ENCODE measurements around the gene DALRD3.

Gene DALRD3

DNA sequence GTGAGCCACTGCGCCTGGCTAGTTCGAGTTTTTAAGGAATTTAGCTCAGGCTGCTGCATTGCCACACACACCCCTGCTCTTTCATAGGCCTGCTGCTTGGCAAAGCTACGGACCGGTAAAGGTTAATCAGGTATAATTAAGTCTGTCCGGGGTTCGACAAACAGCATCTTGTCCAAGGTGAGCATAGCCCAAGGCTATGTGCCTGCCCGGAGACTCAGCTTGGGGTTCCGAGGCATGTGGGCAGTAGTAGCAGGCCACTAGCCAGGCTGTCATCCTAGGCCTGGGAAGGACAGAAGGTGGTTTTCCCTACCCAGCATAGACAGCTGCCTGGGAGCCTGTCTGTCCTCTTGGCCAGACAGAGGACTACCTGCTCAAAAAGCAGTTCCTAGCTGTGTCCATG lies 21.7 kb downstream of the DALRD3 start:
- Histone ChIP-seq H3K14ac (ENCODE audit: low read length in 2 of 2) (no peak overlapping the region), H3K4ac (ENCODE audit: low read depth in 1 of 2, low read length in 2 of 2) (no peak overlapping the region), H3K18ac (ENCODE audit: low read depth in 1 of 2, low read length in 2 of 2) (no peak overlapping the region), H2BK15ac (ENCODE audit: low read depth, poor library complexity, severe bottlenecking) (no peak overlapping the region), H3K27me3 (ENCODE audit: control insufficient read depth in 1 of 2, insufficient read depth in 1 of 2, low read length in 2 of 2) (no peaks in the 10 kb centered on the region), H3K9ac (ENCODE audit: low read length) (no peak overlapping the region), H2AK5ac (ENCODE audit: low read length, severe bottlenecking) (no peak overlapping the region), H3K4me2 (ENCODE audit: low read length, poor library complexity, severe bottlenecking) (no peak overlapping the region), H3K36me3 (ENCODE audit: control insufficient read depth in 1 of 2, insufficient read depth in 2 of 2, low read depth in 1 of 2, low read length in 2 of 2) (peaks cover 16 to 26% of the 10 kb centered on the region in 2 experiments), H3K79me1 (replicated peaks; ENCODE audit: low read length, poor library complexity, severe bottlenecking) (peaks cover 28% of the 10 kb centered on the region), H2BK5ac (ENCODE audit: low read depth, low read length, poor library complexity, severe bottlenecking) (no peak overlapping the region), H2BK12ac (ENCODE audit: low read length in 2 of 2) (no peak overlapping the region), H3K4me1 (ENCODE audit: control insufficient read depth, insufficient read depth, low read depth, low read length) (peaks cover 12% of the 10 kb centered on the region), H3K27ac (ENCODE audit: low read length, poor library complexity, severe bottlenecking) (no peak overlapping the region), H4K8ac (ENCODE audit: low read length) (no peak overlapping the region), H3K9me3 (ENCODE audit: control insufficient read depth, low read length) (no peaks in the 10 kb centered on the region), H3K4me3 (ENCODE audit: insufficient read depth in 1 of 2, low read depth in 1 of 2, low read length in 2 of 2) (no peak overlapping the region), H4K91ac (ENCODE audit: low read length) (no peak overlapping the region), H2AFZ (ENCODE audit: low read depth, low read length) (no peak overlapping the region), H2BK120ac (ENCODE audit: low read depth, low read length) (no peak overlapping the region), H3K23ac (ENCODE audit: low read length in 2 of 2) (no peak overlapping the region)
- DNase-seq: no peak
- 98% methylated on average over 8 of the region's 8 CpGs for WGBS

DNA sequence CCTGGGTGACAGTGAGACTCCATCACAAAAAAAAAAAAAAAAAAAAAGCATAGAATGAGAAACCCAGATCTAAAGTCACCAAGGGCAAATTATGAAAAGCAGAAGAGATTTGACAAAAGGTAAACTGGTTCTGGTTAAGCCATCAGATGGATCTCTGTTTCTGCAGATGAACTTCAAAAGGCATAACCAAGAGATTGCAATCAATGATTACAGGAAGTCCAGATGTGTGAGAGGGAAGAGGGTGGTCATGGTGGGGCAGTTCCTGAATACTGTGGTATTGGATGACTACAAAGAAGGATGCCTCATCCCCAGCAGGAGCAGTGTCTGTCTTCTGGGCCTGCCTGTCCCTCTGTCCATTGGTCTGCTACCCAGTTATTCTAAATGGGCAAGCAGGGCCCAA lies 24.5 kb downstream of the DALRD3 start:
- H4K91ac ChIP-seq (ENCODE audit: low read length): no peak overlapping the region
- peaks cover 26% of the 10 kb centered on the region for H3K4me1 ChIP-seq (ENCODE audit: control insufficient read depth, insufficient read depth, low read depth, low read length)
- H2BK12ac ChIP-seq (ENCODE audit: low read length in 2 of 2): no peak overlapping the region
- no peak overlapping the region for H2BK120ac ChIP-seq (ENCODE audit: low read depth, low read length)
- no peak overlapping the region for H3K27ac ChIP-seq (ENCODE audit: low read length, poor library complexity, severe bottlenecking)
- peaks cover 40% of the 10 kb centered on the region for H3K79me1 ChIP-seq (replicated peaks; ENCODE audit: low read length, poor library complexity, severe bottlenecking)
- no peak overlapping the region for H2AK5ac ChIP-seq (ENCODE audit: low read length, severe bottlenecking)
- H3K23ac ChIP-seq (ENCODE audit: low read length in 2 of 2): no peak overlapping the region
- no peak overlapping the region for H3K4ac ChIP-seq (ENCODE audit: low read depth in 1 of 2, low read length in 2 of 2)
- H2BK5ac ChIP-seq (ENCODE audit: low read depth, low read length, poor library complexity, severe bottlenecking): no peak overlapping the region
- no peak overlapping the region for H2BK15ac ChIP-seq (ENCODE audit: low read depth, poor library complexity, severe bottlenecking)
- no peak overlapping the region for H3K18ac ChIP-seq (ENCODE audit: low read depth in 1 of 2, low read length in 2 of 2)
- H3K36me3 ChIP-seq (ENCODE audit: control insufficient read depth in 1 of 2, insufficient read depth in 2 of 2, low read depth in 1 of 2, low read length in 2 of 2): peaks cover 16 to 25% of the 10 kb centered on the region in 2 experiments
- no peak for DNase-seq
- H3K14ac ChIP-seq (ENCODE audit: low read length in 2 of 2): no peak overlapping the region
- H4K8ac ChIP-seq (ENCODE audit: low read length): no peak overlapping the region
- no peak overlapping the region for H3K4me3 ChIP-seq (ENCODE audit: insufficient read depth in 1 of 2, low read depth in 1 of 2, low read length in 2 of 2)
- no peak overlapping the region for H3K4me2 ChIP-seq (ENCODE audit: low read length, poor library complexity, severe bottlenecking)
- no peak overlapping the region for H2AFZ ChIP-seq (ENCODE audit: low read depth, low read length)
- no peaks in the 10 kb centered on the region for H3K9me3 ChIP-seq (ENCODE audit: control insufficient read depth, low read length)
- no peak overlapping the region for H3K9ac ChIP-seq (ENCODE audit: low read length)
- no peaks in the 10 kb centered on the region for H3K27me3 ChIP-seq (ENCODE audit: control insufficient read depth in 1 of 2, insufficient read depth in 1 of 2, low read length in 2 of 2)

DNA sequence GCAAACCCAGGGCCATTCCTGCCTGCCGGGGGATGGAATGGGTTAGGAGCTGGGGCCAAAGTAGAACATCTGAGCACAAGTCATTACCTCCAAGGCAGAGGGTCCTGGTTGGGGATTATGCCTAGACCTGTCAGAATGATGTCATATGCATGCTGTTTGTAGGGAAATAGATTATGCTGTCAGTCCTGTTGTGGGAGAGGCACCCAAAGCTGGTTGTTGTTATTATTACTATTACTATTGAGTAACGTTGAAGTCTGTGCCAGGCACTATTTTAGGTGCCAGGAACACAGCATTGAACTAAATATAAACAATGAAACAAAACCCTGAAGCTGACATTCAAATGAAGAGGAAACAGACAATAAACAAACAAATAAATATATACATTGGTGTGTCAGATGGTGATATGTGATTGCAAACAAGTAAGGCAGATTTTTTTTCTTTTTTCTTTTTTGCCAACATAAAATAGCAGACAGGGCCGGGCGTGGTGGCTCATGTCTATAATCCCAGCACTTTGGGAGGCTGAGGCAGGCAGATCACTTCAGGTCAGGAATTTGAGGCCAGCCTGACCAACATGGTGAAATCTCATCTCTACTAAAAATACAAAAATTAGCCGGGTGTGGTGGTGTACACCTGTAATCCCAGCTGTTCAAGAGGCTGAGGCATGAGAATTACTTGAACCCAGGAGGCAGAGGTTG lies 26.4 kb downstream of the DALRD3 start:
- H4K8ac ChIP-seq (ENCODE audit: low read length): no peak overlapping the region
- no peak overlapping the region for H2BK12ac ChIP-seq (ENCODE audit: low read length in 2 of 2)
- no peak overlapping the region for H3K23ac ChIP-seq (ENCODE audit: low read length in 2 of 2)
- no peaks in the 10 kb centered on the region for H3K9me3 ChIP-seq (ENCODE audit: control insufficient read depth, low read length)
- no peak overlapping the region for H3K4me2 ChIP-seq (ENCODE audit: low read length, poor library complexity, severe bottlenecking)
- peak overlapping the region in 1 of 2 experiments; percentile 6 for H3K14ac ChIP-seq (ENCODE audit: low read length in 2 of 2)
- H3K27me3 ChIP-seq (ENCODE audit: control insufficient read depth in 1 of 2, insufficient read depth in 1 of 2, low read length in 2 of 2): no peaks in the 10 kb centered on the region
- H3K36me3 ChIP-seq (ENCODE audit: control insufficient read depth in 1 of 2, insufficient read depth in 2 of 2, low read depth in 1 of 2, low read length in 2 of 2): peaks cover 16 to 18% of the 10 kb centered on the region in 2 experiments
- H2BK5ac ChIP-seq (ENCODE audit: low read depth, low read length, poor library complexity, severe bottlenecking): no peak overlapping the region
- peaks cover 31% of the 10 kb centered on the region for H3K79me1 ChIP-seq (replicated peaks; ENCODE audit: low read length, poor library complexity, severe bottlenecking)
- H2BK15ac ChIP-seq (ENCODE audit: low read depth, poor library complexity, severe bottlenecking): no peak overlapping the region
- H3K27ac ChIP-seq (ENCODE audit: low read length, poor library complexity, severe bottlenecking): no peak overlapping the region
- peak overlapping the region in 1 of 2 experiments; percentile 92 for H3K4me3 ChIP-seq (ENCODE audit: insufficient read depth in 1 of 2, low read depth in 1 of 2, low read length in 2 of 2)
- peaks cover 23% of the 10 kb centered on the region for H3K4me1 ChIP-seq (ENCODE audit: control insufficient read depth, insufficient read depth, low read depth, low read length)
- peak; percentile 6 for DNase-seq
- H4K91ac ChIP-seq (ENCODE audit: low read length): peak overlapping the region; percentile 54
- WGBS: 98% methylated on average over 4 of the region's 5 CpGs
- no peak overlapping the region for H2BK120ac ChIP-seq (ENCODE audit: low read depth, low read length)
- H3K9ac ChIP-seq (ENCODE audit: low read length): peak overlapping the region; percentile 98
- H2AK5ac ChIP-seq (ENCODE audit: low read length, severe bottlenecking): peak overlapping the region; percentile 11
- no peak overlapping the region for H2AFZ ChIP-seq (ENCODE audit: low read depth, low read length)
- peak overlapping the region in 1 of 2 experiments; percentile 75 for H3K4ac ChIP-seq (ENCODE audit: low read depth in 1 of 2, low read length in 2 of 2)
- no peak overlapping the region for H3K18ac ChIP-seq (ENCODE audit: low read depth in 1 of 2, low read length in 2 of 2)

DNA sequence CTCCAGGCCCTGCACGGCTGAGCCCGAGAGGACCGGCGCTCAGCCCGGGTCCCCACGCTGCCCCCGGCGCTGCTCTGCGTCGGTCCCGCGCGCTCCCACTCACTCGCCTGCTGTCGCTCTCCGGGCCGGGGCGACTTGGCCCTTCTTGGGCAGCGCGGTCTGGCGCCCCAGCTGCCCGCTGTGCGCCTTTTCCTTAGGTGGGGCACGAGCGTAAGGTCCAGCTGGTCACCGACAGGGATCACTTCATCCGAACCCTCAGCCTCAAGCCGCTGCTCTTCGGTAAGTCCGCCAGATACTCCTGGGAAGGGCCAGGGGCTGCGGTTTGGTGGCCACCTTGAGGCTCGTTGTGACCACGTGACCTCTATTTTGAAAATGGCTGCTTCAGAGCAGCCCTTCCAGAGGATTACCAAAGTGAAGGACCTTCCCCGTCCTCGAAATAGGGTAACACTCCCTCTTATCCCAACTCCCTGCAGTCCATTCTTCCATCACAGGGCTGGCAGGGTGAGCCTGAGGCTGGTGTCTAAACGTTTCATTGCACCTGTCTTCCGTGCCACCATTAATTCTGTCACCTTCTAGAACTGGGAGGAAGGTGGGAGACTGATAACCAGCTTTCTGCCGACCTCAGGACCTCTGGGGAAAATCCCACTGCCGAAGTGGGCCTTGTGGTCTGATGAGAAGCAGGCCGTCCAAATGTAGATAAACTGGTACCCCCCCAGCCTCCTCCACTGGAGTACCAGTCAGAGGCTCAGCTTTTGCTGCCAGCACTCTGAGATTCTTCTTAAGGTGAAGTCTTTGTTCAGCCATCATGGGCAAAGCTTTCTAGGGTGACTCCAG lies 27.5 kb downstream of the DALRD3 start:
- Histone ChIP-seq H3K4me3 (ENCODE audit: insufficient read depth in 1 of 2, low read depth in 1 of 2, low read length in 2 of 2) (peak overlapping the region; percentile 87 to 92), H3K4me1 (ENCODE audit: control insufficient read depth, insufficient read depth, low read depth, low read length) (peaks cover 23% of the 10 kb centered on the region), H2AFZ (ENCODE audit: low read depth, low read length) (peak overlapping the region; percentile 96), H2BK120ac (ENCODE audit: low read depth, low read length) (peak overlapping the region; percentile 51), H2BK5ac (ENCODE audit: low read depth, low read length, poor library complexity, severe bottlenecking) (no peak overlapping the region), H3K18ac (ENCODE audit: low read depth in 1 of 2, low read length in 2 of 2) (peak overlapping the region; percentile 64 to 95), H3K27ac (ENCODE audit: low read length, poor library complexity, severe bottlenecking) (no peak overlapping the region), H4K8ac (ENCODE audit: low read length) (peak overlapping the region; percentile 93), H3K14ac (ENCODE audit: low read length in 2 of 2) (peak overlapping the region in 1 of 2 experiments; percentile 82), H2AK5ac (ENCODE audit: low read length, severe bottlenecking) (no peak overlapping the region), H3K23ac (ENCODE audit: low read length in 2 of 2) (peak overlapping the region; percentile 52 to 57), H3K36me3 (ENCODE audit: control insufficient read depth in 1 of 2, insufficient read depth in 2 of 2, low read depth in 1 of 2, low read length in 2 of 2) (peaks cover 20 to 22% of the 10 kb centered on the region in 2 experiments), H3K9me3 (ENCODE audit: control insufficient read depth, low read length) (no peaks in the 10 kb centered on the region), H2BK12ac (ENCODE audit: low read length in 2 of 2) (no peak overlapping the region), H3K4me2 (ENCODE audit: low read length, poor library complexity, severe bottlenecking) (peak overlapping the region; percentile 97), H4K91ac (ENCODE audit: low read length) (peak overlapping the region; percentile 90), H3K79me1 (replicated peaks; ENCODE audit: low read length, poor library complexity, severe bottlenecking) (peaks cover 28% of the 10 kb centered on the region), H2BK15ac (ENCODE audit: low read depth, poor library complexity, severe bottlenecking) (peak overlapping the region; percentile 60), H3K4ac (ENCODE audit: low read depth in 1 of 2, low read length in 2 of 2) (peak overlapping the region; percentile 46 to 87), H3K9ac (ENCODE audit: low read length) (peak overlapping the region; percentile 98), H3K27me3 (ENCODE audit: control insufficient read depth in 1 of 2, insufficient read depth in 1 of 2, low read length in 2 of 2) (no peaks in the 10 kb centered on the region)
- DNase-seq: peak; percentile 47
- WGBS: 15% methylated on average over 40 of the region's 40 CpGs

All from mesenchymal stem cell (in vitro differentiated cells and primary cell).